Measurements from ENCODE around the gene ZDHHC12.

ZDHHC12 gene

GRCh38 chr9:128685636-128686489, 38.1 kb downstream of the ZDHHC12 start:
- DNase-seq: peak; percentile 82

DNA sequence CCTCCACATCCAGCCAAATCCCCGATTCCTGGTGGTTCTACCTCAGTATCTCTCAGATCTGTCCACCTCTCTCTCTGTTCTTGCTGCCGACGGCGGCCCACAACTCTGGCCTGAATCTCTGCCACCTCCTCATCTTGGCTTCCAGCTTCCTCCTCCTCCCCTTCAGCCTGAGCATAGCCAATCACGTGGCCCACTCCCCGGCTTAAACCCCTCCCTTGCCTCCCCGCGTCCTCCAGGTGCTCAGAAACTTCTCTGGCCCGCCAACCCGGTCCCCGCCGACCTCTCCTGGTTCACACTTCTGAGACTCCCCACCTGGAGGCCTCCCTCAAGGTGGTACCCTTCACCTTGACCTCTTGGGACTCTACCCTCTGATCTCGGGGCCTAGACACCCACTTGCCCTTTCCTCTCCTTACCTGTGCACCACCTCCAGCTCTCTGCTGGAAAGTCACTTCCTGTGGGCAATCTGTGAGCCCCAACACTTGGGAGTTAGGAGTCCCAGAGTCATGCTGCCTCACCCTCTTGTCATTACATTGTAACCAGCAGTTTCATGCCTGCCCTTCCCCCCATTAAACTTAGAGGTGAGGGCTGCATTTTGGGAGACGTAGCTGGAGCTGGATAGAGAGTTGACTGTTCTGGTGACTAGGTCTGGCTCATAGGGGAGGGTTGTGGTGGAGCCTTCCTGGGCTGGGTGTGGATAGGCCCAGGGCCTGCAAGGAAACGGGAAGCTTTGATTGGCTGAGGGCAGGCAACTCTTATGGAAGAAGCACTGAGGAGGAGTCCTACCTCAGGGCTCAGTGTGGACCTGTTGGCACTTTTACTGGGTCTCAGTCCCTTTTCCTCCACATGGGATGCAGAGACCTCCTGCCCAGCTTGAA, 39.4 kb downstream of the ZDHHC12 start:
- DNase-seq: peak; percentile 80

- DNase-seq: no peak
These were observed 39.9 kb downstream of the ZDHHC12 start for GRCh38 chr9:128684065-128684324.

- peak; percentile 51 for DNase-seq
These were observed 40.4 kb downstream of the ZDHHC12 start for GRCh38 chr9:128683340-128684064.

DNA sequence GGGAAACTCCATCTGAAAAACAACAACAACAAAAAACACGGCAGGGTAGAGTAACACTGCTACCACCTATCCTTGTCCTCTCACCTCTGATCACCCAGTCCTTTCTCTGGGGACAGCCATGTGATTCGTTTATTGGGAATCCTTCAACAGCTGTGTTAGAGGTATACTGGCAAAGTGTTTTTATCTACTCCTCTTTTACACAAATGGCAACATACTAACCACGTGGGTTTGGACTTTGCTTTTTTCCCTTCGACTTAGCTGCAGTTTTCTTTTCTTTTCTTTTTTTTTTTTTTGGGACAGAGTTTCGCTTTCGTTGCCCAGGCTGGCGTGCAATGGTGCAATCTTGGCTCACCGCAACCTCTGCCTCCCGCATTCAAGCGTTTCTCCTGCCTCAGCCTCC, 46.1 kb downstream of the ZDHHC12 start:
- no peak for DNase-seq

DNA sequence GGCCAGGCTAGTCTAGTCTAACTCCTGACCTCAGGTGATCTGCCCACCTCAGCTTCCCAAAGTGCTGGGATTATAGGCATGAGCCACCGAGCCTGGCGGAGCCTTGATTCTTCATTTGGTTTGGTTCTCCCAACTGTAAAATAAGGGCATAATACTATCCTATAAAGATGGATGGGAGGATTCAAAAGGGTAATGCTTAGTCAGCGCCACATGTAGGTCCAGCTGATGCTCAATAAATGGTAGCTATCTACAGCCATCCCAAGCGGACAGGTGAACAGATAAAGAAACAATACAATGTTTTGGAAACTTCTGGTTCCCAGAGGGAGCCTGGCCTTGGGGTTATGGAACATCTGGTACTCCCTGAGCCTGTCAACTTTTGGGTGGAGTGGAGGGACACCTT, 48.5 kb downstream of the ZDHHC12 start:
- no peak for DNase-seq

Measured in suppressor macrophage treated with lipopolysaccharide for 4 hours (primary cell).